ENCODE data around the gene DVL3. TPM values are rescaled to one million over a fixed set of nuclear protein-coding genes. Genes with fewer than 3 reads are reported as not detected.

DVL3 gene
- total RNA-seq, 1 experiment from 2014 or later: 76.2 TPM

DNA sequence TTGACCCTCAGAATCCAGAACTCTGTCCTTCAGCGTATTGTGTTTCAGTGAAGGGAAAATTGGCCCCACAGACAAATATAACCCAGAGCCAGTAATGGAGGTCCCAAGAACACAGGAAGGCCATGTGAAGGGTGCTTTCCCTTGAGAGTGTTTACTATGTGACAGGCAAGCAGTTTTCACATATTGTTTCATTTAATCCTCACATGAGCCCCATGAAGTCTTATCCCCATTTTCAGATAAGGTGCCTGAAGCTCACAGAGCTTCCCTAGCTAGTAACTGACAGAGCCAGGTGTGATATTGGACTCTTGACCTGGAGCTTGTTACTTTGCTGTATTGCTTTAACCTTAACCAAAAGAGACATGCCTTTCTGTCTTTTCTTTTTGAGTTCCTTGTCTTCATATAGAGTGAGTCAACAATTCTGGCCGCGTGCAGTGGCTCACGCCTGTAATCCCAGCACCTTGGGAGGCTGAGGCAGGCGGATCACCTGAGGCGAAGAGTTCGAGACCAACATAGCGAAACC lies 9.4 kb upstream of the DVL3 start (continued):
- TF ChIP-seq, protein P1, sequence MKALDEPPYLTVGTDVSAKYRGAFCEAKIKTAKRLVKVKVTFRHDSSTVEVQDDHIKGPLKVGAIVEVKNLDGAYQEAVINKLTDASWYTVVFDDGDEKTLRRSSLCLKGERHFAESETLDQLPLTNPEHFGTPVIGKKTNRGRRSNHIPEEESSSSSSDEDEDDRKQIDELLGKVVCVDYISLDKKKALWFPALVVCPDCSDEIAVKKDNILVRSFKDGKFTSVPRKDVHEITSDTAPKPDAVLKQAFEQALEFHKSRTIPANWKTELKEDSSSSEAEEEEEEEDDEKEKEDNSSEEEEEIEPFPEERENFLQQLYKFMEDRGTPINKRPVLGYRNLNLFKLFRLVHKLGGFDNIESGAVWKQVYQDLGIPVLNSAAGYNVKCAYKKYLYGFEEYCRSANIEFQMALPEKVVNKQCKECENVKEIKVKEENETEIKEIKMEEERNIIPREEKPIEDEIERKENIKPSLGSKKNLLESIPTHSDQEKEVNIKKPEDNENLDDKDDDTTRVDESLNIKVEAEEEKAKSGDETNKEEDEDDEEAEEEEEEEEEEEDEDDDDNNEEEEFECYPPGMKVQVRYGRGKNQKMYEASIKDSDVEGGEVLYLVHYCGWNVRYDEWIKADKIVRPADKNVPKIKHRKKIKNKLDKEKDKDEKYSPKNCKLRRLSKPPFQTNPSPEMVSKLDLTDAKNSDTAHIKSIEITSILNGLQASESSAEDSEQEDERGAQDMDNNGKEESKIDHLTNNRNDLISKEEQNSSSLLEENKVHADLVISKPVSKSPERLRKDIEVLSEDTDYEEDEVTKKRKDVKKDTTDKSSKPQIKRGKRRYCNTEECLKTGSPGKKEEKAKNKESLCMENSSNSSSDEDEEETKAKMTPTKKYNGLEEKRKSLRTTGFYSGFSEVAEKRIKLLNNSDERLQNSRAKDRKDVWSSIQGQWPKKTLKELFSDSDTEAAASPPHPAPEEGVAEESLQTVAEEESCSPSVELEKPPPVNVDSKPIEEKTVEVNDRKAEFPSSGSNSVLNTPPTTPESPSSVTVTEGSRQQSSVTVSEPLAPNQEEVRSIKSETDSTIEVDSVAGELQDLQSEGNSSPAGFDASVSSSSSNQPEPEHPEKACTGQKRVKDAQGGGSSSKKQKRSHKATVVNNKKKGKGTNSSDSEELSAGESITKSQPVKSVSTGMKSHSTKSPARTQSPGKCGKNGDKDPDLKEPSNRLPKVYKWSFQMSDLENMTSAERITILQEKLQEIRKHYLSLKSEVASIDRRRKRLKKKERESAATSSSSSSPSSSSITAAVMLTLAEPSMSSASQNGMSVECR (CRISPR knock-in tag; IDR thresholded peaks at IDR 0.05; ENCODE audit: borderline replicate concordance): no peak
- TF ChIP-seq KAT7 (CRISPR knock-in tag; IDR thresholded peaks at IDR 0.05; ENCODE audit: borderline replicate concordance): no peak
- no peak for TF ChIP-seq RELA (CRISPR knock-in tag; IDR thresholded peaks at IDR 0.05; ENCODE audit: borderline replicate concordance)
- TF ChIP-seq, protein P2, sequence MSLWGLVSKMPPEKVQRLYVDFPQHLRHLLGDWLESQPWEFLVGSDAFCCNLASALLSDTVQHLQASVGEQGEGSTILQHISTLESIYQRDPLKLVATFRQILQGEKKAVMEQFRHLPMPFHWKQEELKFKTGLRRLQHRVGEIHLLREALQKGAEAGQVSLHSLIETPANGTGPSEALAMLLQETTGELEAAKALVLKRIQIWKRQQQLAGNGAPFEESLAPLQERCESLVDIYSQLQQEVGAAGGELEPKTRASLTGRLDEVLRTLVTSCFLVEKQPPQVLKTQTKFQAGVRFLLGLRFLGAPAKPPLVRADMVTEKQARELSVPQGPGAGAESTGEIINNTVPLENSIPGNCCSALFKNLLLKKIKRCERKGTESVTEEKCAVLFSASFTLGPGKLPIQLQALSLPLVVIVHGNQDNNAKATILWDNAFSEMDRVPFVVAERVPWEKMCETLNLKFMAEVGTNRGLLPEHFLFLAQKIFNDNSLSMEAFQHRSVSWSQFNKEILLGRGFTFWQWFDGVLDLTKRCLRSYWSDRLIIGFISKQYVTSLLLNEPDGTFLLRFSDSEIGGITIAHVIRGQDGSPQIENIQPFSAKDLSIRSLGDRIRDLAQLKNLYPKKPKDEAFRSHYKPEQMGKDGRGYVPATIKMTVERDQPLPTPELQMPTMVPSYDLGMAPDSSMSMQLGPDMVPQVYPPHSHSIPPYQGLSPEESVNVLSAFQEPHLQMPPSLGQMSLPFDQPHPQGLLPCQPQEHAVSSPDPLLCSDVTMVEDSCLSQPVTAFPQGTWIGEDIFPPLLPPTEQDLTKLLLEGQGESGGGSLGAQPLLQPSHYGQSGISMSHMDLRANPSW (CRISPR knock-in tag; conservative IDR thresholded peaks at IDR 0.05; ENCODE audit: low read depth): no peak
- no peak for TF ChIP-seq HMGA2 (CRISPR knock-in tag; IDR thresholded peaks at IDR 0.05)
- TF ChIP-seq FOXJ3 (CRISPR knock-in tag; IDR thresholded peaks at IDR 0.05; ENCODE audit: borderline replicate concordance): no peak
- no peak for TF ChIP-seq GABPB1 (CRISPR knock-in tag; IDR thresholded peaks at IDR 0.05)
- no peak for TF ChIP-seq ETV6 (CRISPR knock-in tag; IDR thresholded peaks at IDR 0.05)
- TF ChIP-seq, protein P3, sequence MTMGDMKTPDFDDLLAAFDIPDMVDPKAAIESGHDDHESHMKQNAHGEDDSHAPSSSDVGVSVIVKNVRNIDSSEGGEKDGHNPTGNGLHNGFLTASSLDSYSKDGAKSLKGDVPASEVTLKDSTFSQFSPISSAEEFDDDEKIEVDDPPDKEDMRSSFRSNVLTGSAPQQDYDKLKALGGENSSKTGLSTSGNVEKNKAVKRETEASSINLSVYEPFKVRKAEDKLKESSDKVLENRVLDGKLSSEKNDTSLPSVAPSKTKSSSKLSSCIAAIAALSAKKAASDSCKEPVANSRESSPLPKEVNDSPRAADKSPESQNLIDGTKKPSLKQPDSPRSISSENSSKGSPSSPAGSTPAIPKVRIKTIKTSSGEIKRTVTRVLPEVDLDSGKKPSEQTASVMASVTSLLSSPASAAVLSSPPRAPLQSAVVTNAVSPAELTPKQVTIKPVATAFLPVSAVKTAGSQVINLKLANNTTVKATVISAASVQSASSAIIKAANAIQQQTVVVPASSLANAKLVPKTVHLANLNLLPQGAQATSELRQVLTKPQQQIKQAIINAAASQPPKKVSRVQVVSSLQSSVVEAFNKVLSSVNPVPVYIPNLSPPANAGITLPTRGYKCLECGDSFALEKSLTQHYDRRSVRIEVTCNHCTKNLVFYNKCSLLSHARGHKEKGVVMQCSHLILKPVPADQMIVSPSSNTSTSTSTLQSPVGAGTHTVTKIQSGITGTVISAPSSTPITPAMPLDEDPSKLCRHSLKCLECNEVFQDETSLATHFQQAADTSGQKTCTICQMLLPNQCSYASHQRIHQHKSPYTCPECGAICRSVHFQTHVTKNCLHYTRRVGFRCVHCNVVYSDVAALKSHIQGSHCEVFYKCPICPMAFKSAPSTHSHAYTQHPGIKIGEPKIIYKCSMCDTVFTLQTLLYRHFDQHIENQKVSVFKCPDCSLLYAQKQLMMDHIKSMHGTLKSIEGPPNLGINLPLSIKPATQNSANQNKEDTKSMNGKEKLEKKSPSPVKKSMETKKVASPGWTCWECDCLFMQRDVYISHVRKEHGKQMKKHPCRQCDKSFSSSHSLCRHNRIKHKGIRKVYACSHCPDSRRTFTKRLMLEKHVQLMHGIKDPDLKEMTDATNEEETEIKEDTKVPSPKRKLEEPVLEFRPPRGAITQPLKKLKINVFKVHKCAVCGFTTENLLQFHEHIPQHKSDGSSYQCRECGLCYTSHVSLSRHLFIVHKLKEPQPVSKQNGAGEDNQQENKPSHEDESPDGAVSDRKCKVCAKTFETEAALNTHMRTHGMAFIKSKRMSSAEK (CRISPR knock-in tag; IDR thresholded peaks at IDR 0.05; ENCODE audit: borderline replicate concordance): no peak
- no peak for TF ChIP-seq ZNF416 (CRISPR knock-in tag; IDR thresholded peaks at IDR 0.05)
- TF ChIP-seq, protein P4, sequence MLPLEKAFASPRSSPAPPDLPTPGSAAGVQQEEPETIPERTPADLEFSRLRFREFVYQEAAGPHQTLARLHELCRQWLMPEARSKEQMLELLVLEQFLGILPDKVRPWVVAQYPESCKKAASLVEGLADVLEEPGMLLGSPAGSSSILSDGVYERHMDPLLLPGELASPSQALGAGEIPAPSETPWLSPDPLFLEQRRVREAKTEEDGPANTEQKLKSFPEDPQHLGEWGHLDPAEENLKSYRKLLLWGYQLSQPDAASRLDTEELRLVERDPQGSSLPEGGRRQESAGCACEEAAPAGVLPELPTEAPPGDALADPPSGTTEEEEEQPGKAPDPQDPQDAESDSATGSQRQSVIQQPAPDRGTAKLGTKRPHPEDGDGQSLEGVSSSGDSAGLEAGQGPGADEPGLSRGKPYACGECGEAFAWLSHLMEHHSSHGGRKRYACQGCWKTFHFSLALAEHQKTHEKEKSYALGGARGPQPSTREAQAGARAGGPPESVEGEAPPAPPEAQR (CRISPR knock-in tag; IDR thresholded peaks at IDR 0.05): no peak
- TF ChIP-seq, protein P5, sequence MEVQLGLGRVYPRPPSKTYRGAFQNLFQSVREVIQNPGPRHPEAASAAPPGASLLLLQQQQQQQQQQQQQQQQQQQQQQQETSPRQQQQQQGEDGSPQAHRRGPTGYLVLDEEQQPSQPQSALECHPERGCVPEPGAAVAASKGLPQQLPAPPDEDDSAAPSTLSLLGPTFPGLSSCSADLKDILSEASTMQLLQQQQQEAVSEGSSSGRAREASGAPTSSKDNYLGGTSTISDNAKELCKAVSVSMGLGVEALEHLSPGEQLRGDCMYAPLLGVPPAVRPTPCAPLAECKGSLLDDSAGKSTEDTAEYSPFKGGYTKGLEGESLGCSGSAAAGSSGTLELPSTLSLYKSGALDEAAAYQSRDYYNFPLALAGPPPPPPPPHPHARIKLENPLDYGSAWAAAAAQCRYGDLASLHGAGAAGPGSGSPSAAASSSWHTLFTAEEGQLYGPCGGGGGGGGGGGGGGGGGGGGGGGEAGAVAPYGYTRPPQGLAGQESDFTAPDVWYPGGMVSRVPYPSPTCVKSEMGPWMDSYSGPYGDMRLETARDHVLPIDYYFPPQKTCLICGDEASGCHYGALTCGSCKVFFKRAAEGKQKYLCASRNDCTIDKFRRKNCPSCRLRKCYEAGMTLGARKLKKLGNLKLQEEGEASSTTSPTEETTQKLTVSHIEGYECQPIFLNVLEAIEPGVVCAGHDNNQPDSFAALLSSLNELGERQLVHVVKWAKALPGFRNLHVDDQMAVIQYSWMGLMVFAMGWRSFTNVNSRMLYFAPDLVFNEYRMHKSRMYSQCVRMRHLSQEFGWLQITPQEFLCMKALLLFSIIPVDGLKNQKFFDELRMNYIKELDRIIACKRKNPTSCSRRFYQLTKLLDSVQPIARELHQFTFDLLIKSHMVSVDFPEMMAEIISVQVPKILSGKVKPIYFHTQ (CRISPR knock-in tag; IDR thresholded peaks at IDR 0.05): no peak
- TF ChIP-seq CREM (CRISPR knock-in tag; IDR thresholded peaks at IDR 0.05): no peak
- TF ChIP-seq, protein P6, sequence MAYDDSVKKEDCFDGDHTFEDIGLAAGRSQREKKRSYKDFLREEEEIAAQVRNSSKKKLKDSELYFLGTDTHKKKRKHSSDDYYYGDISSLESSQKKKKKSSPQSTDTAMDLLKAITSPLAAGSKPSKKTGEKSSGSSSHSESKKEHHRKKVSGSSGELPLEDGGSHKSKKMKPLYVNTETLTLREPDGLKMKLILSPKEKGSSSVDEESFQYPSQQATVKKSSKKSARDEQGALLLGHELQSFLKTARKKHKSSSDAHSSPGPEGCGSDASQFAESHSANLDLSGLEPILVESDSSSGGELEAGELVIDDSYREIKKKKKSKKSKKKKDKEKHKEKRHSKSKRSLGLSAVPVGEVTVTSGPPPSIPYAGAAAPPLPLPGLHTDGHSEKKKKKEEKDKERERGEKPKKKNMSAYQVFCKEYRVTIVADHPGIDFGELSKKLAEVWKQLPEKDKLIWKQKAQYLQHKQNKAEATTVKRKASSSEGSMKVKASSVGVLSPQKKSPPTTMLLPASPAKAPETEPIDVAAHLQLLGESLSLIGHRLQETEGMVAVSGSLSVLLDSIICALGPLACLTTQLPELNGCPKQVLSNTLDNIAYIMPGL (CRISPR knock-in tag; IDR thresholded peaks at IDR 0.05): no peak
- no peak for TF ChIP-seq SOX15 (CRISPR knock-in tag; IDR thresholded peaks at IDR 0.05)
- TF ChIP-seq, protein P7, sequence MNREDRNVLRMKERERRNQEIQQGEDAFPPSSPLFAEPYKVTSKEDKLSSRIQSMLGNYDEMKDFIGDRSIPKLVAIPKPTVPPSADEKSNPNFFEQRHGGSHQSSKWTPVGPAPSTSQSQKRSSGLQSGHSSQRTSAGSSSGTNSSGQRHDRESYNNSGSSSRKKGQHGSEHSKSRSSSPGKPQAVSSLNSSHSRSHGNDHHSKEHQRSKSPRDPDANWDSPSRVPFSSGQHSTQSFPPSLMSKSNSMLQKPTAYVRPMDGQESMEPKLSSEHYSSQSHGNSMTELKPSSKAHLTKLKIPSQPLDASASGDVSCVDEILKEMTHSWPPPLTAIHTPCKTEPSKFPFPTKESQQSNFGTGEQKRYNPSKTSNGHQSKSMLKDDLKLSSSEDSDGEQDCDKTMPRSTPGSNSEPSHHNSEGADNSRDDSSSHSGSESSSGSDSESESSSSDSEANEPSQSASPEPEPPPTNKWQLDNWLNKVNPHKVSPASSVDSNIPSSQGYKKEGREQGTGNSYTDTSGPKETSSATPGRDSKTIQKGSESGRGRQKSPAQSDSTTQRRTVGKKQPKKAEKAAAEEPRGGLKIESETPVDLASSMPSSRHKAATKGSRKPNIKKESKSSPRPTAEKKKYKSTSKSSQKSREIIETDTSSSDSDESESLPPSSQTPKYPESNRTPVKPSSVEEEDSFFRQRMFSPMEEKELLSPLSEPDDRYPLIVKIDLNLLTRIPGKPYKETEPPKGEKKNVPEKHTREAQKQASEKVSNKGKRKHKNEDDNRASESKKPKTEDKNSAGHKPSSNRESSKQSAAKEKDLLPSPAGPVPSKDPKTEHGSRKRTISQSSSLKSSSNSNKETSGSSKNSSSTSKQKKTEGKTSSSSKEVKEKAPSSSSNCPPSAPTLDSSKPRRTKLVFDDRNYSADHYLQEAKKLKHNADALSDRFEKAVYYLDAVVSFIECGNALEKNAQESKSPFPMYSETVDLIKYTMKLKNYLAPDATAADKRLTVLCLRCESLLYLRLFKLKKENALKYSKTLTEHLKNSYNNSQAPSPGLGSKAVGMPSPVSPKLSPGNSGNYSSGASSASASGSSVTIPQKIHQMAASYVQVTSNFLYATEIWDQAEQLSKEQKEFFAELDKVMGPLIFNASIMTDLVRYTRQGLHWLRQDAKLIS (CRISPR knock-in tag; IDR thresholded peaks at IDR 0.05; ENCODE audit: borderline replicate concordance): no peak

Measured in WTC11 (cell line).